GM19240 (cell line): ENCODE data around the gene ZBTB39.
"Not testable (repeated sequence)": the region's sequence is repeated elsewhere in the genome, so short reads cannot be mapped to it uniquely, and the experiment has no call there.

ENCODE experiments used
- DNase-seq: peaks from one replicate; pipeline ENCODE4 v3.0.0; 2011; ENCODE audit warnings: low spot score; ENCODE audit not compliant: insufficient read length

Gene ZBTB39

GRCh38 chr12:56980941-56981530, 25.3 kb downstream of the ZBTB39 start:
- no peak for DNase-seq

- no peak for DNase-seq
Measured at GRCh38 chr12:56980268-56980667, 26.1 kb downstream of the ZBTB39 start.

GRCh38 chr12:56979628-56980027, 26.7 kb downstream of the ZBTB39 start:
- no peak for DNase-seq

GRCh38 chr12:56978397-56979138, 27.8 kb downstream of the ZBTB39 start:
- no peak for DNase-seq

GRCh38 chr12:56977361-56977760, 29.0 kb downstream of the ZBTB39 start:
- DNase-seq: not testable (repeated sequence)

GRCh38 chr12:56974224-56974623, 32.1 kb downstream of the ZBTB39 start:
- not testable (repeated sequence) for DNase-seq

- not testable (repeated sequence) for DNase-seq
Measured at GRCh38 chr12:56968910-56969309, 37.4 kb downstream of the ZBTB39 start.

GRCh38 chr12:56965997-56966642, 40.2 kb downstream of the ZBTB39 start:
- not testable (repeated sequence) for DNase-seq

- DNase-seq: not testable (repeated sequence)
Measured at GRCh38 chr12:56965124-56965523, 41.2 kb downstream of the ZBTB39 start.

GRCh38 chr12:56963557-56963956, 42.8 kb downstream of the ZBTB39 start:
- DNase-seq: not testable (repeated sequence)

- DNase-seq: not testable (repeated sequence)
Measured at GRCh38 chr12:56962247-56962646, 44.1 kb downstream of the ZBTB39 start.

- no peak for DNase-seq
Measured at GRCh38 chr12:56958422-56958821, 47.9 kb downstream of the ZBTB39 start.

GRCh38 chr12:56957229-56958052, 48.9 kb downstream of the ZBTB39 start, which contains the start of gene RDH16:
Gene RDH16, minus strand, starts transcription at chr12:56957608. Its CDS starts 146 bp downstream, at chr12:56957462.
- no peak for DNase-seq

- no peak for DNase-seq
Measured at GRCh38 chr12:56955631-56956256, 50.6 kb downstream of the ZBTB39 start.

- DNase-seq: no peak
Measured at GRCh38 chr12:56954958-56955355, 51.4 kb downstream of the ZBTB39 start.

GRCh38 chr12:56954057-56954957, 52.0 kb downstream of the ZBTB39 start:
- DNase-seq: no peak

- no peak for DNase-seq
Measured at GRCh38 chr12:56953314-56953713, 53.0 kb downstream of the ZBTB39 start.

GRCh38 chr12:56951582-56952339, 54.6 kb downstream of the ZBTB39 start:
- no peak for DNase-seq

- DNase-seq: no peak
Measured at GRCh38 chr12:56948881-56949280, 57.5 kb downstream of the ZBTB39 start.
